Measurements from ENCODE around the gene GTF2A1.

Gene GTF2A1

DNA sequence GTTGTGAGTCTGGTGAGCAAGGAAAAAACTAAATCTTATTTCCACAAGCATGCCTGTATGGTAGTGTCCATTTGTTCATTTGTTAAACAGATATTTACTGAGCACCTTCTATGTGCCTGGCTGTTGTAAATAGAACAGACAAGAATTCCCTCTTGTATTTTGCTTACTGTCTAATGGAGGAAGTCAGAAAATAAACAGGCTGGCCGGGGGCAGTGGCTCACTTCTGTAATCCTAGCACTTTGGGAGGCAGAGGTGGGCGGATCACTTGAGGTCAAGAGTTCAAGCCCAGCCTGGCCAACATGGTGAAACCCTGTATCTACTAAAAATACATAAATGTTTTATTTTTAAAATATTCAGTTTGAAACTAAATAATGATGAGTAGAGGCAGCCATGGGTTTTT is 79.3 kb downstream of the GTF2A1 start:
- DNase-seq (ENCODE audit: low spot score) = no peak
- TF ChIP-seq CTCF (IDR thresholded peaks at IDR 0.05; ENCODE audit: extremely low read depth, missing control alignments) = no peak

GRCh38 chr14:81138429-81138828 is 82.3 kb downstream of the GTF2A1 start:
- TF ChIP-seq CTCF (IDR thresholded peaks at IDR 0.05; ENCODE audit: extremely low read depth, missing control alignments) = no peak
- DNase-seq (ENCODE audit: low spot score) = no peak

DNA sequence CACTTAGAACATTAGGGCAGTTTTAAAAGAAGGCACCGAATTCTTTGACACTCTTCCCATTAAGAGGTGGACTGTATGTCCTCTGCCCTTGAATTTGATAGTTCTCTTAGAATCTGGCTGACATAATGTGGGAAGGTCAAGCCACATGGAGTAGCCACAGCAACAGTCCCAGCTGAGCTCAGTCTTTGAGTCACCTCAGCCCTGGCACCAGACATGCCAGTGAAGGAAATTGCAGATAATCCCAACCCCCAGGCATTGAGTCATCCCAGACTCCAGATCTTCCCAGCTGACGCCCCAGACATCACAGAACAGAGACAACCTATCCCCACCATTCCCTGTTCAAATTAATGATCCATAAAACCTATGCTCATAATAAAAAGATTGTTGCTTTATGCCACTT is 83.4 kb downstream of the GTF2A1 start:
- DNase-seq (ENCODE audit: low spot score) = no peak
- no peak for TF ChIP-seq CTCF (IDR thresholded peaks at IDR 0.05; ENCODE audit: extremely low read depth, missing control alignments)

DNA sequence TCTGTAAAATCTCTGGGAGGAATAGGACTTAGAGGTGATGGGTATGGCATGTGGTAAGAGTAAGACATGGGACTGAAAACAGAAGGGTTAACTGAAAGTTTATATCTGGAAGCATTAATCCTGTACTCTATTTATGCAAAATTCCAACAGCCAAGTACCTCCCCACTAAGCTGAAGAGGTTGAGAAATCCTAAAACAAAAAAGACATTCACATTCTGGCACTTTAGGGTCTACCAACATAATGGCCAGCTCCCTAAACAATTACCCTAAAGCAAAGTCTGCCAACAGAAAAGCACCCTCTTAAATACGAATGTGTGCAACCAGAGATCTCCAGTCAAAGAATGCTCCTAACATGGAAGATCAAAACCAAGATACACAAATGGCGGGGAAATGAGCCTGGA is 87.4 kb downstream of the GTF2A1 start:
- no peak for DNase-seq (ENCODE audit: low spot score)
- TF ChIP-seq CTCF (IDR thresholded peaks at IDR 0.05; ENCODE audit: extremely low read depth, missing control alignments) = no peak

- TF ChIP-seq CTCF (IDR thresholded peaks at IDR 0.05; ENCODE audit: extremely low read depth, missing control alignments) = no peak
- DNase-seq (ENCODE audit: low spot score) = no peak
Observed at GRCh38 chr14:81132468-81132867, 88.3 kb downstream of the GTF2A1 start.

DNA sequence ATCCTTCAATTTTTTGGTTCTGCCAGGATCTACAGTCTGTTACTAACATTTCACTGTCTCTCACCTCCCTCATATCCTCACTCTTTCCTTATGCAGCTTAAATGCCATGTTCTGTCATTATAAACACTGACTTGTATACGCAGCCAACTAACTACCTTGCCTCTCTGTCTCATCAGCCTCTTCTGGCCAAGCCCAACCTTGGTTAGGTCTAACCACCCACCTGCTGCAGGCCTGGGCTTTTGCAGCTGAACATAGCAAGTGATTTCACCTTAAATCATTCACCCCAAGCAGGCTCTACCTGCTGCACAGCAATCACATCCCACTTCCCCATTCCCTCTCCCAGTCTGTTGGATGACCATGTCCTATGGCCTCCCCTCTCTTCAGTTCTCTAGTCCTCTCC is 91.5 kb downstream of the GTF2A1 start:
- TF ChIP-seq CTCF (IDR thresholded peaks at IDR 0.05; ENCODE audit: extremely low read depth, missing control alignments) = no peak

GRCh38 chr14:81127785-81128184 is 93.0 kb downstream of the GTF2A1 start:
- TF ChIP-seq CTCF (IDR thresholded peaks at IDR 0.05; ENCODE audit: extremely low read depth, missing control alignments) = no peak
- DNase-seq (ENCODE audit: low spot score) = no peak

More for the DNA sequence above, 91.5 kb downstream of the GTF2A1 start:
- no peak for DNase-seq (ENCODE audit: low spot score)
